ENCODE measurements around the gene AKT3.

DNA sequence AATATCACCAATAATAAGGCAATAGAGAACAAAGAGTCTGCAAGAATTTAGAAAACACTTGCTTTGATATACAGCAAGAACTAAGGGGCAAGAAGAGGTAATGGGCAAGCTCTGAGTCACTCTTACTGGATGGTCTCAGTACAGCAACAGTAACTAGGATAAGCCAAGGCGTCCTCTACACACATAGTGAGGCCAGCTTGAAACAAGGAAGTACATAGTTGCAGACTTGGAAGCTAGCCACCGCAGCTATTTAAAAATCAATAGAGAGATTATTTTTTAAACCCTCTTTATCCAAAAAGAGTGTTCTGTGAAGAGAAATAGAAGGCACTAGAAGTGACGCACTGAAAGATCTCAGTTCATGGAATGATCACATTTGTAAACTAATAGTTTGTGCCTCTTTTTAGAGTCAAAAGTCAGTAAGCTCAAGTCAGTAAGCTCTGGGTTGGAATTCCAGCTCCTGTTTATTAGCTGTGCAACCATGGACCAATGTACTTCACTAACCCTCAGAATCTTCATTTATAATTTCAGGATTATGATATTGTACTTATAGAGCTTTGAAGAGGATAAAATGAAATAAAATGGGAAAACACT, 118.6 kb downstream of the AKT3 start:
- TF ChIP-seq TAF1 (IDR thresholded peaks at IDR 0.05; ENCODE audit: low read depth, low read length), result no peak
- no peak for TF ChIP-seq POLR2A (IDR thresholded peaks at IDR 0.05; ENCODE audit: low read depth, low read length)
- no peak for TF ChIP-seq PAX5 (IDR thresholded peaks at IDR 0.05; ENCODE audit: insufficient read depth, low read length, severe bottlenecking)
- TF ChIP-seq POLR2AphosphoS5 (IDR thresholded peaks at IDR 0.05; ENCODE audit: low read depth, low read length), result no peak

Data from GM12891 (cell line).